Transverse colon (tissue), 4 donors: Measurements from ENCODE around the gene JAKMIP2. TPM values are rescaled to one million over a fixed set of nuclear protein-coding genes. Genes with fewer than 3 reads are reported as not detected.
"Not testable (repeated sequence)": the region's sequence is repeated elsewhere in the genome, so short reads cannot be mapped to it uniquely, and the experiment has no call there.

Source experiments
- DNase-seq: peaks from one replicate; pipeline ENCODE4 v3.0.0-alpha.2; 2019
- H3K27ac ChIP-seq, 4 donors: fragments of 200-600 bp; sonication (generic); 2 replicates each; pipeline ENCODE4 v1.5.1; 2016 to 2018; ENCODE audit warnings: inconsistent platforms in 4 of 4
- H3K27me3 ChIP-seq: fragments of 200-600 bp; sonication (generic); 2 replicates; pipeline ENCODE4 v1.5.1; 2017; ENCODE audit warnings: inconsistent platforms
- H3K36me3 ChIP-seq, 4 donors: fragments of 200-600 bp; sonication (generic); 2 replicates each; pipeline ENCODE4 v1.5.1; 2017 to 2019; ENCODE audit warnings: inconsistent platforms in 4 of 4
- H3K4me1 ChIP-seq, 4 donors: fragments of 200-600 bp; sonication (generic); 2 replicates each; pipeline ENCODE4 v1.5.1; 2017 to 2020; ENCODE audit warnings: inconsistent platforms in 4 of 4
- H3K4me3 ChIP-seq, 4 donors: fragments of 200-600 bp; sonication (generic); 1 replicate in 1 of 4; 2 replicates in 3 of 4; pipeline versions ENCODE4 v1.5.1 to v1.6.1; 2017 to 2019; ENCODE audit warnings: inconsistent platforms in 4 of 4
- H3K9me3 ChIP-seq, 2 donors: fragments of 200-600 bp; sonication (generic); 2 replicates each; pipeline ENCODE4 v1.5.1; 2017 to 2019; ENCODE audit warnings: inconsistent platforms in 2 of 2
- CTCF ChIP-seq, 5 experiments: fragments of 200-600 bp in 3 of 5; fragments of 450-650 bp in 2 of 5; sonication (generic) in 3 of 5; IDR thresholded peaks; 1 replicate in 2 of 5; 2 replicates in 3 of 5; pipeline ENCODE4 v1.5.1; 2016 to 2017; ENCODE audit warnings: antibody characterized with exemption in 5 of 5, inconsistent platforms in 3 of 5, mild to moderate bottlenecking in 2 of 5, moderate library complexity in 1 of 5
- EP300 ChIP-seq: sonication (generic); formaldehyde crosslinking; IDR thresholded peaks from one replicate; pipeline ENCODE4 v1.6.1; 2017; ENCODE audit warnings: antibody characterized with exemption, low read depth
- POLR2A ChIP-seq: fragments of 450-650 bp; IDR thresholded peaks from one replicate; pipeline ENCODE4 v1.6.1; 2016; ENCODE audit warnings: antibody characterized with exemption, mild to moderate bottlenecking, moderate library complexity
- POLR2AphosphoS5 ChIP-seq, 3 donors: sonication (generic); formaldehyde crosslinking; IDR thresholded peaks; one replicate each; pipeline ENCODE4 v1.6.1; 2016; ENCODE audit warnings: antibody characterized with exemption in 3 of 3
- WGBS, 2 donors: methylation state at CpG; one replicate each; pipeline ENCODE4 v1.1.5; 2018; ENCODE audit warnings: low coverage in 1 of 2; 5-methylcytosine and 5-hydroxymethylcytosine counted together
- in situ Hi-C, 4 donors: fragments of 200-750 bp; cut with MboI; loops; one replicate each; pipeline versions ENCODE4 v1.15.0 to v1.15.1; 2017; ENCODE audit warnings: low sequenced_read_pairs in 3 of 4, low pct_ligation_motif_present in 1 of 4, low pct_unique_long_range_greater_than_20kb in 1 of 4
- intact Hi-C: fragments of 100-400 bp; cut with DNase I; formaldehyde crosslinking; loops from one replicate; pipeline ENCODE4 v1.15.1; 2023; ENCODE audit warnings: low total_unique reads
- total RNA-seq, 4 donors: library from RNA; depleted of rRNA; stranded (reverse); fragments of >200 nt; gene quantifications; one replicate each; pipeline ENCODE4 v1.1.0, GENCODE V29; 2016

The JAKMIP2 gene
- total RNA-seq, 4 donors from 2014 or later = 0.37 to 0.79 (median 0.40) TPM

GRCh38 chr5:147586221-147586620 lies 196.3 kb downstream of the JAKMIP2 start:
- WGBS, 2 donors = 75 to 79% methylated on average over 2 to 4 of the region's 4 CpGs
- intact Hi-C loops = no loop called here
- Histone ChIP-seq H3K4me3 (no peak overlapping the region), H3K9me3 (no peaks in the 10 kb centered on the region), H3K4me1 (no peaks in the 10 kb centered on the region), H3K36me3 (no peaks in the 10 kb centered on the region), H3K27me3 (no peaks in the 10 kb centered on the region), H3K27ac (no peak overlapping the region)
- TF ChIP-seq POLR2AphosphoS5 (IDR thresholded peaks at IDR 0.05) (no peak), EP300 (no peak), POLR2A (no peak)
- in situ Hi-C loops = no loop called here
- DNase-seq = no peak

- intact Hi-C loops = not testable (repeated sequence)
- 70 to 79% methylated on average over 4 to 6 of the region's 6 CpGs for WGBS, 2 donors
These were observed 200.3 kb downstream of the JAKMIP2 start for GRCh38 chr5:147582272-147582671.

GRCh38 chr5:147580418-147580817 lies 202.1 kb downstream of the JAKMIP2 start:
- H3K9me3 ChIP-seq, DNase-seq, intact Hi-C loops, H3K27me3 ChIP-seq, in situ Hi-C loops, H3K36me3 ChIP-seq, H3K4me3 ChIP-seq, H3K4me1 ChIP-seq, H3K27ac ChIP-seq: not testable (repeated sequence)
- WGBS, 2 donors = 92% methylated on average over 5 to 7 of the region's 7 CpGs

More at GRCh38 chr5:147582272-147582671, 200.3 kb downstream of the JAKMIP2 start:
- H3K27ac ChIP-seq, DNase-seq, in situ Hi-C loops, H3K27me3 ChIP-seq, H3K36me3 ChIP-seq, H3K4me3 ChIP-seq, H3K4me1 ChIP-seq, H3K9me3 ChIP-seq: not testable (repeated sequence)

- 23 to 39% methylated on average over 5 to 8 of the region's 8 CpGs for WGBS, 2 donors
- Histone ChIP-seq H3K27ac (no peak overlapping the region), H3K9me3 (peaks cover 0 to 3% of the 10 kb centered on the region in 2 donors), H3K27me3 (no peaks in the 10 kb centered on the region), H3K4me3 (no peak overlapping the region), H3K4me1 (no peaks in the 10 kb centered on the region), H3K36me3 (no peaks in the 10 kb centered on the region)
- no peak for DNase-seq
- intact Hi-C loops = loop anchor here (5.0 kb wide), 1 partner anchor 351 kb away; no protein-coding TSS in a partner anchor
- in situ Hi-C loops = loop anchor here in 1 of 4 donors (10.0 kb wide), 1 partner anchor 354 kb away; no protein-coding TSS in a partner anchor
- TF ChIP-seq POLR2AphosphoS5 (IDR thresholded peaks at IDR 0.05) (no peak), CTCF (IDR thresholded peaks at IDR 0.05) (peak; percentile 51 to 58 (median 55)), POLR2A (no peak)
These were observed 204.1 kb downstream of the JAKMIP2 start for GRCh38 chr5:147578228-147579024.

GRCh38 chr5:147576646-147577535 lies 205.6 kb downstream of the JAKMIP2 start:
- DNase-seq = peak; percentile 53
- Histone ChIP-seq H3K9me3 (peaks cover 0 to 3% of the 10 kb centered on the region in 2 donors), H3K27ac (no peak overlapping the region), H3K36me3 (no peaks in the 10 kb centered on the region), H3K4me1 (no peaks in the 10 kb centered on the region), H3K27me3 (no peaks in the 10 kb centered on the region), H3K4me3 (no peak overlapping the region)
- TF ChIP-seq CTCF (IDR thresholded peaks at IDR 0.05) = peak; percentile 65 to 83 (median 77)
- no peak for TF ChIP-seq EP300
- 17 to 38% methylated on average over 11 to 15 of the region's 15 CpGs for WGBS, 2 donors
- in situ Hi-C loops (loop anchor here in 1 of 4 donors (10.0 kb wide), 1 partner anchor 352 kb away; no protein-coding TSS in a partner anchor), intact Hi-C loops (loop anchor here (5.0 kb wide), 1 partner anchor 350 kb away; no protein-coding TSS in a partner anchor)
